Measurements from ENCODE around the gene CATSPERD. TPM values are rescaled to one million over a fixed set of nuclear protein-coding genes. Genes with fewer than 3 reads are reported as not detected.
A peak's percentile ranks its signal among the peaks of the same experiment; 100 is the strongest.

Gene CATSPERD
- total RNA-seq, 1 experiment from 2014 or later, result not detected

DNA sequence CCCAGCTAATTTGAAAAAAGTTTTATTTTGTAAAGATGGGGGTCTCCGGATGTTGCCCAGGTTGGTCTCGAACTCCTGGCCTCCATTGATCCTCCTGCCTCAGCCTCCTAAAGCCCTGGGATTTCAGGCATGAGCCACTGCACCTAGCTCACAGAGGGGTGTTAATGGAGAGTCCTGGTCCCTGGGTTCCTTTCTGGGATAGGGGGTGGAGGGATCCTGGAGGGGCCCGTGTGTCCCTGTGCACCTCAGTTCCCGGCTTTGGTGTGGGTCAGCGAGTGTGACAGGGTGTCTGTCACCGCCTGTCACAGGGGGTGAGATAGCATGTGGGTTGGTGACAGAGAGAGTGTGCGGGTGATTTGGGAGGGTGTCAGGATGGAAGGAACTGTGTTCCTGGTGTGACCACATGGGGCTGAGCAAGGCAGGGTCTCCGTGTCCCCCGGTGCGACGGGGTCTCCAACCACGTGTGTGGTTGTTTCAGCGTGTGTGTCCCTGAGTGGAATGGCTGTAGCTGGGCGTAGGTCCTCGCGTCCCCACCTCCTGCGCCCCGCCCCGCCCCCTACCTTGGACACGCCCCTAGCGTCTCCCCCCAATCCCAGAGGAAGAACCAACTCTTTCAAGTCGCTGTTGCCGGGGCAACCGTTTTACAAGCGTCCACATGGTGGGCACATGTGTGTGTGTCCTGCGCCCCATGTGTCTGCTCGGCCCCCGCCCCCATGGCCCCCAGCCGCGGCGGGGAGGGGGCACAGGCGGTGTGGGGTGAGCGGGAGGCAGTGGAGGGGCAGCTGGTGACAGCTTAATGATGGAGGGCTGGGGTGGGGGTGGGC is 81.6 kb downstream of the CATSPERD start:
- Histone ChIP-seq H3K9me3 (no peaks in the 10 kb centered on the region), H3K36me3 (no peaks in the 10 kb centered on the region), H3K27me3 (peaks cover 10% of the 10 kb centered on the region; the same call in 1 of the 2 replicates), H3K4me3 (no peak overlapping the region)
- DNase-seq, result no peak

DNA sequence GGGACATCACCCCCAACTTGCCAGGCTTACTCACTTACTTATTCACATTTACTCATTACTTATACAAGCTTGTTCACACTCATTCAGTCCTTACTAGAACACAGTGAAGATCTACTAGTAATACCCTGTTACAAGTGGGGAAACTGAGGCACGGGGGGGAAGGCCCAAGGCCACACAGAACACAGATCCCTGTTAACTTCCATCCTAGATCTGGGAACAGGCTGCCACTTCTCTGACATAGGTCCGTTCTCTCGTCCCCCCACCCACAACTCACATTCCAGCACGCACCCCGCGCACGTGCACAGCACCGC is 83.0 kb downstream of the CATSPERD start:
- Histone ChIP-seq H3K9me3 (no peaks in the 10 kb centered on the region), H3K4me3 (no peak overlapping the region; the same call in 1 of the 2 replicates), H3K27me3 (peaks cover 10% of the 10 kb centered on the region; the same call in 1 of the 2 replicates), H3K36me3 (no peaks in the 10 kb centered on the region)
- DNase-seq, result no peak

DNA sequence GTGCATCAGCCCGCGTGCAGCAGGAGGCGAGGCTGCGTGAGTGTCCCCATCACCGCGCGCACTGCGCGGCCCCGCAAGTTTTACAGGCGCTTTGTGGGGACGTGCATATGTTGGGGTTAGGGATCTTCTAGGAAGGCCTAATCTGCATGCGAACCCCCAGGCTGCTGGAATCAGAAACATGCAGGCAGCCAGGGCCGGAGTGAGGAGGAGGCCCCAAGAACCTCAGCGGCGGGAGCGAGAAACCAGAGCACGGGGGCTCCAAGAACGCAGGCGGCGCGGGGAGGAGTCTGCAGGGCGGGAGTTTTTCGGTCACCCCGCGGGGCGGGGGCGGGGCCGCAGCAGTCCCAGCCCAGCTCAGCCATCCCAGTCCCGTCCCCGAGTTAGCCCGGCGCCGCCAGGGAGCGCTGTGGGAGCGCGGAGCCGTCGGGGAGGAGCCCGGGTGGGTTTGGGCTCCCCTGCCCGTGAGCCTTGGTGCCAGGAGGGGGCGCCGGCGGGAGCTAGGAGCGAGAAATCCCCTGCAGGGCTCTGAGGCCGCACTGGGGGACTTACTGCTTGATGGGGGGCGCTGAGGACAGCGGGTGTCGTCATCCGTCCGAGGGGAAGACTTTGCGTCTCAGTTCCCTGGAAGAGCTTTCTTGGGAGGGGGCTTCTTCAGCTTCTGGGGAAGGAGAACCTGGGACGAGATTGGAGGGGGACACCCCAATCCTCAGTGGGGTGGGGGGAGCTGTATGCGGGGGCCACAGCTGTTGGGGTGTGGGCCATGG is 83.5 kb downstream of the CATSPERD start:
- peak; percentile 83 for DNase-seq
- H3K27me3 ChIP-seq, result peaks cover 10% of the 10 kb centered on the region; the same call in 1 of the 2 replicates
- H3K9me3 ChIP-seq, result no peaks in the 10 kb centered on the region
- no peaks in the 10 kb centered on the region for H3K36me3 ChIP-seq
- H3K4me3 ChIP-seq, result peak overlapping the region; percentile 24

- DNase-seq, result no peak
- Histone ChIP-seq H3K9me3 (no peaks in the 10 kb centered on the region), H3K4me3 (peak within 1 kb of the TSS; percentile 24), H3K36me3 (no peaks in the 10 kb centered on the region), H3K27me3 (peaks cover 10% of the 10 kb centered on the region; the same call in 1 of the 2 replicates)
These were observed 84.4 kb downstream of the CATSPERD start, which contains the start of gene NRTN for GRCh38 chr19:5804516-5805461. Gene NRTN (plus strand): TSS chr19:5805067. CDS start chr19:5824166, 19,099 bp downstream.

DNA sequence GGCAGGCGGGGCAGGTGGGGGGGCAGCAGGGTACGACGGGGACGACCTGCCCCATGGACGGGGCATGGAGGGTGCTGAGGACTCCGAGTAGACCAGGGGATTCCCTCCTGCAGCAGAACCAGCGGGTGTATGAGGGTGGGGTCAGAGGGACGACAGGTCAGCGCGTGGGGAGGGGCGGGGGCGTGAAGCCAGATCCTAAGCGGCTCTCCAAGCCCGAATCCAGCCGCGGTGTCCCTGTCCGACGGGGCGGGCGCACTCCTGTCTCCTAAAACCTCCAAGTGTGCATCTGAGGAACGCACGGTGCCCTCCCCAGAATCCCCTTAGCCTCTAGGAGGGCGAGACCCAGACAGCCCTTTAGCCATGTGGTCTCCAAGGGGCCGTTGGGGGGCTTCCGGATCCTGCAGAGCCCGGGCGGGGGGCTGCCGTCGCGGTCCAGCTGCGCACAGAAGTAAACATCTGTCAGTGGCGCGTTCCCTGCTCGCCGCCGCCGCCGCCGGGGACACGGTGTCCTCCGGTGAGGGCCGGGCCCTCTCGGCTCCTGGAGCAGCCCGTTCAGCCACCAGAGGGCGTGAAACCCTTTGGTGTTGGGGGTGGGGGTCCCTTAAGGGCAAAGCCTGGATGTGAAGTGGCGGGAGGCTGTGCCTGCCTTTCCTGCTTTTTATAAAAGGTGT is 85.2 kb downstream of the CATSPERD start:
- Histone ChIP-seq H3K36me3 (no peaks in the 10 kb centered on the region), H3K27me3 (peaks cover 10% of the 10 kb centered on the region; the same call in 1 of the 2 replicates), H3K9me3 (no peaks in the 10 kb centered on the region), H3K4me3 (no peak overlapping the region)
- peak; percentile 50 for DNase-seq

GRCh38 chr19:5806133-5806489 is 85.7 kb downstream of the CATSPERD start:
- no peak overlapping the region for H3K4me3 ChIP-seq
- DNase-seq, result no peak

DNA sequence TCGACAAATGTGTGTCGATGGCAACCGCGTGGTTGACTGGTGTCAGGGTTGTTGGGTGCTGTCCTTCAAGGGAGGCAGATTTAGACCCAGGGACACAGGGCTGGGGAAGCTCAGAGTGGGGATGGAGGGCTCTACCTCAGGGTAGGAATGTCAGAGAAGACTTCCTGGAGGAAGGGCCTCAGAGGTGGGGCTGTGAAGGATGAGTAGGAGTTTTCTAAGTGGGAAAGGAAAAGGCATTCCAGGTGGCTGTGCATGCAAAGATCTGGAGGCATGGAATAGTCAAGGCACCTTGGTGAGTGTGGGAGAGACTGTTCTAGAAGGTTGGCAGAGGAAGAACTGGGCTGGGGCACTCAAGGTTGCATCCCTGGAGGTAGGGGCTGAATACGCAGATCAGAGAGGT is 86.5 kb downstream of the CATSPERD start:
- H3K36me3 ChIP-seq, result no peaks in the 10 kb centered on the region
- H3K27me3 ChIP-seq, result peaks cover 10% of the 10 kb centered on the region; the same call in 1 of the 2 replicates
- no peaks in the 10 kb centered on the region for H3K9me3 ChIP-seq
- H3K4me3 ChIP-seq, result no peak overlapping the region
- no peak for DNase-seq

More at GRCh38 chr19:5806133-5806489, 85.7 kb downstream of the CATSPERD start:
- Histone ChIP-seq H3K27me3 (peaks cover 10% of the 10 kb centered on the region; the same call in 1 of the 2 replicates), H3K9me3 (no peaks in the 10 kb centered on the region), H3K36me3 (no peaks in the 10 kb centered on the region)

- no peaks in the 10 kb centered on the region for H3K9me3 ChIP-seq
These were observed 87.8 kb downstream of the CATSPERD start for GRCh38 chr19:5808120-5808816.

DNA sequence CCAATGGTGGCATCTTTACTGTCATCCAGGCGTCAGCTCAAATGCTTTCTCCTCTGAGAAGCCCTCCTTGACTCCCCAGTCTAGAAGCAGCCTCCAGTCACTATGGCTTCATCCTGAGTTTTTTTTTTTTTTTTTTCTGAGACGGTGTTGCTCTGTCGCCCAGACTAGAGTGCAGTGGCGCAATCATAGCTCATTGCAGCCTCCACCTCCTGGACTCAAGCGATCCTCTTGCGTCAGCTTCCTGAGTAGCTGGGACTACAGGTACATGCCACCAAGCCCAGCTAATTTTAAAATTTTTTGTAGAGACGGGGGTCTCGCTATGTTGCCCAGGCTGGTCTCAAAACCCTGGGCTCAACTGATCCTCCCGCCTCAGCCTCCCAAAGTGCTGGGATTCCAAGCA is 88.6 kb downstream of the CATSPERD start:
- H3K27me3 ChIP-seq, result peaks cover 10% of the 10 kb centered on the region; the same call in 1 of the 2 replicates
- no peaks in the 10 kb centered on the region for H3K36me3 ChIP-seq
- no peak overlapping the region for H3K4me3 ChIP-seq
- DNase-seq, result no peak
- no peaks in the 10 kb centered on the region for H3K9me3 ChIP-seq

More at GRCh38 chr19:5808120-5808816, 87.8 kb downstream of the CATSPERD start:
- Histone ChIP-seq H3K36me3 (no peaks in the 10 kb centered on the region), H3K27me3 (peaks cover 10% of the 10 kb centered on the region; the same call in 1 of the 2 replicates), H3K4me3 (no peak overlapping the region)
- no peak for DNase-seq

- no peaks in the 10 kb centered on the region for H3K9me3 ChIP-seq
- H3K36me3 ChIP-seq, result no peaks in the 10 kb centered on the region
- no peak for DNase-seq
These were observed 89.0 kb downstream of the CATSPERD start for GRCh38 chr19:5809469-5809868.

GRCh38 chr19:5811117-5811516 is 90.7 kb downstream of the CATSPERD start:
- DNase-seq, result no peak
- Histone ChIP-seq H3K36me3 (no peaks in the 10 kb centered on the region), H3K9me3 (no peaks in the 10 kb centered on the region), H3K27me3 (no peaks in the 10 kb centered on the region; the same call in 1 of the 2 replicates), H3K4me3 (no peak overlapping the region)

More at GRCh38 chr19:5809469-5809868, 89.0 kb downstream of the CATSPERD start:
- H3K4me3 ChIP-seq, result no peak overlapping the region
- H3K27me3 ChIP-seq, result peaks cover 6% of the 10 kb centered on the region; the same call in 1 of the 2 replicates

DNA sequence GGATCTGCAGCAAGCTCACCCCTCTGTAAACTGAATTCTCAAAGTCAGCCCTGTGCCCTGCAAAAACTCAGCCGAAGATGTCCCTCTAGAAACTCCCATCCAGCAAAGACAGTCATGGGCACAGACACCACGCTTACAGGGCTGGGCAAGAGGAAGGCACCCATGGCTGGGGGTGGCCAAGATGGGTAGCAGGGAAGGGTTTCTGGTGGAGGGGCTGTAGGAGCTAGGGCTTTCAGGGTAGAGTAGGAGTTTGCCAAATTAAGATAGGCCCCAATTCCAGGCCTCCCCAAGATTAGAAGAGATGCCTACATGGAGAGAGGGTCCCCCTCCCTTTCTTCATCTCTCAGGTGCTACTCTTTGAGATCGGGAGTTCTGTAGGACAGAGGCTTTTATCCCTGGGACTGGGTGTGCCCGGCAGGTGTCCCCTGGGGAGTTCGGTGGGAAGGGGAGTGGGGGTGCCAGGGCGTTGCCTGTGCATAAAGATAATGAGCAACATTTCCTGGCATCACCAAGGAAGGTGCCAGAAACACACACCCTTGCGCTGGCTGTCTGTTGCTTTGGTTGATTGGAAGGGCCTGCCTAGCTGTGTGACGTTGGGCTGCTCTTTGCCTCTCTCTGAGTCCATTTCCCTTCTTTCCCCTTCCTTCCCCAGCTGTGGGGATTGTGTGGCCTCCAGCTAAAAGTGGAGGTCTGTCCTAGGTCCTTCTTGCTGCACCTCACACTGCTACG is 93.8 kb downstream of the CATSPERD start:
- no peak for DNase-seq
- H3K4me3 ChIP-seq, result no peak overlapping the region
- H3K36me3 ChIP-seq, result no peaks in the 10 kb centered on the region
- H3K27me3 ChIP-seq, result no peaks in the 10 kb centered on the region
- no peaks in the 10 kb centered on the region for H3K9me3 ChIP-seq

DNA sequence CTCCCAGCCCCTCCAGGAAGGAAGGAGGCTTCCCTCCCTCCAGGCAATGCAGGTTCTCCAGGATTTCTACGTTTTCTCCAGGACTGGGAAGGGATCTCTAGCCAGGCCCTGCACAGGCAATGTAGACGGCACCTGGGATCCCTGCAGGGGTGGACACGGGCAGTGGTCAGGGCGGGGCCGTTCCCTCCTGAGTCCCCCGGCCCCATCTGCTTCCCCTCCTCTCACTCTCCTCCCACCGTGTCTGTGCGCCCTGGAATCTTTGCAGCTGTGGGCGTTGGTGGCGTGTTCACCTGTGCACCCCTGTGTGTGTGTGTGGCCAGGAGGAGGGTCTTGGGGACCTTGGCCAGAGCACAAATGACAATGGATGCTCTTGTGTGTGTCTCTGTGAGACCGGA is 94.4 kb downstream of the CATSPERD start:
- H3K9me3 ChIP-seq, result no peaks in the 10 kb centered on the region
- H3K4me3 ChIP-seq, result no peak overlapping the region
- H3K36me3 ChIP-seq, result no peaks in the 10 kb centered on the region
- DNase-seq, result no peak
- no peaks in the 10 kb centered on the region for H3K27me3 ChIP-seq

DNA sequence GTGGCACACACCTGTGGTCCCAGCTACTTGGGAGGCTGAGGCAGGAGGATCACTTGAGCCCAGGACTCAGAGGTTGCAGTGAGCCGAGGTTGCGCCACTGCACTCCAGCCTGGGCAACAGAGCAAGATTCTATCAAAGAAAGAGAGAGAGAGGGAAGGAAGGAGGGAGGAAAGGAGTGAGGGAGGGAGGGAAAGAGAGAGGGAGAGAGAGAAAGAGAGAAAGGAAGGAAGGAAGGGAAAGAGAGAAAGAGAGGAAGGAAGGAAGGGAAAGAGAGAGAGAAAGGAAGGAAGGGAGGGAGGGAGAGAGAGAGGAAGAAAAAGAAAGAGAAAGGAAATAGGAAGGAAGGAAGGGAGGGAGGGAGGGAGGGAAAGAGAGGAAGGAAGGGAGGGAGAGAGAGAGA is 96.8 kb downstream of the CATSPERD start:
- DNase-seq, result no peak
- H3K4me3 ChIP-seq, result no peak overlapping the region
- no peaks in the 10 kb centered on the region for H3K27me3 ChIP-seq
- no peaks in the 10 kb centered on the region for H3K9me3 ChIP-seq
- H3K36me3 ChIP-seq, result no peaks in the 10 kb centered on the region

GRCh38 chr19:5818594-5818993 is 98.2 kb downstream of the CATSPERD start:
- Histone ChIP-seq H3K36me3 (no peaks in the 10 kb centered on the region), H3K4me3 (no peak overlapping the region), H3K9me3 (no peaks in the 10 kb centered on the region), H3K27me3 (no peaks in the 10 kb centered on the region)
- DNase-seq, result no peak
